Right ventricle myocardium inferior (tissue), 1 donor: ENCODE data around the gene SLC15A1. TPM values are rescaled to one million over a fixed set of nuclear protein-coding genes. Genes with fewer than 3 reads are reported as not detected.
A peak's percentile ranks its signal among the peaks of the same experiment; 100 is the strongest.

Experiments used
- ATAC-seq: fragments of 200-7000 bp; cut with Tn5 transposase; one replicate; pipeline ENCODE4 v1.9.1; 2020; ENCODE audit warnings: mild to moderate bottlenecking, moderate library complexity
- DNase-seq: peaks from one replicate; pipeline ENCODE4 v3.0.0; 2021; ENCODE audit errors: missing footprints
- intact Hi-C: fragments of 100-400 bp; cut with DNase I; formaldehyde crosslinking; loops from one replicate; pipeline ENCODE4 v1.11.0; 2022
- long read RNA-seq: library from polyadenylated mRNA; unstranded; transcript quantifications from one replicate; pipeline ENCODE4 v2.0.0, GENCODE V29; 2021
- total RNA-seq: library from RNA; stranded (reverse); fragmentation: NEBNext Ultra II Directional; extraction: Animal tissue kit (Norgen Biotek cat#: 25700); gene quantifications from one replicate; pipeline ENCODE4 v1.2.1, GENCODE V29; 2021
- donor health status: DM: no; HTN: yes; CAD: no; lungs with severe emphysema.

SLC15A1 gene
- total RNA-seq, result not detected
- long read RNA-seq, result 0 reads

- ATAC-seq (no peak), DNase-seq (no peak)
- intact Hi-C loops, result no loop called here
These were observed at the start of gene SLC15A1 for GRCh38 chr13:98752467-98753290. SLC15A1 (minus strand) TSS chr13:98752672; CDS start chr13:98752598, 74 bp downstream.

- DNase-seq (no peak), ATAC-seq (no peak)
- intact Hi-C loops, result no loop called here
These were observed 49.4 kb upstream of the SLC15A1 start for GRCh38 chr13:98801626-98802418.

GRCh38 chr13:98800078-98800477 is 47.6 kb upstream of the SLC15A1 start:
- ATAC-seq, result no peak
- intact Hi-C loops, result no loop called here
- no peak for DNase-seq

- ATAC-seq, result no peak
- DNase-seq, result no peak
- intact Hi-C loops, result no loop called here
These were observed 46.6 kb upstream of the SLC15A1 start for GRCh38 chr13:98798849-98799645.

GRCh38 chr13:98797456-98797855 is 45.0 kb upstream of the SLC15A1 start:
- no peak for ATAC-seq
- intact Hi-C loops, result no loop called here
- no peak for DNase-seq

- intact Hi-C loops, result no loop called here
- no peak for ATAC-seq
- DNase-seq, result no peak
These were observed 44.3 kb upstream of the SLC15A1 start for GRCh38 chr13:98796798-98797197.

- intact Hi-C loops, result no loop called here
- DNase-seq (no peak), ATAC-seq (no peak)
These were observed 43.7 kb upstream of the SLC15A1 start for GRCh38 chr13:98796191-98796590.

- intact Hi-C loops, result no loop called here
- ATAC-seq (no peak), DNase-seq (no peak)
These were observed 42.7 kb upstream of the SLC15A1 start for GRCh38 chr13:98795220-98795619.

GRCh38 chr13:98794498-98794897 is 42.0 kb upstream of the SLC15A1 start:
- ATAC-seq (no peak), DNase-seq (no peak)
- intact Hi-C loops, result no loop called here

GRCh38 chr13:98792785-98793495 is 40.5 kb upstream of the SLC15A1 start:
- intact Hi-C loops, result no loop called here
- DNase-seq, result no peak
- no peak for ATAC-seq

- DNase-seq, result no peak
- intact Hi-C loops, result no loop called here
- no peak for ATAC-seq
These were observed 39.8 kb upstream of the SLC15A1 start for GRCh38 chr13:98792321-98792720.

- intact Hi-C loops, result no loop called here
- no peak for ATAC-seq
- no peak for DNase-seq
These were observed 39.1 kb upstream of the SLC15A1 start for GRCh38 chr13:98791611-98792010.

GRCh38 chr13:98787996-98788395 is 35.5 kb upstream of the SLC15A1 start:
- peak; percentile 67 for DNase-seq
- no peak for ATAC-seq
- intact Hi-C loops, result no loop called here

GRCh38 chr13:98787173-98787572 is 34.7 kb upstream of the SLC15A1 start:
- no peak for DNase-seq
- no peak for ATAC-seq
- intact Hi-C loops, result no loop called here

- no peak for ATAC-seq
- intact Hi-C loops, result no loop called here
- no peak for DNase-seq
These were observed 33.6 kb upstream of the SLC15A1 start for GRCh38 chr13:98786023-98786422.

GRCh38 chr13:98785405-98785804 is 32.9 kb upstream of the SLC15A1 start:
- DNase-seq (peak; percentile 60), ATAC-seq (no peak)
- intact Hi-C loops, result no loop called here

- no peak for ATAC-seq
- no peak for DNase-seq
These were observed 32.2 kb upstream of the SLC15A1 start for GRCh38 chr13:98784666-98785065.

GRCh38 chr13:98783856-98784478 is 31.5 kb upstream of the SLC15A1 start:
- DNase-seq (peak; percentile 64), ATAC-seq (no peak)
- intact Hi-C loops, result no loop called here

More at GRCh38 chr13:98784666-98785065, 32.2 kb upstream of the SLC15A1 start:
- intact Hi-C loops, result no loop called here
